K562 (cell line): ENCODE results near the gene NARF. TPM values are rescaled to one million over a fixed set of nuclear protein-coding genes. Genes with fewer than 3 reads are reported as not detected.
A peak's percentile ranks its signal among the peaks of the same experiment; 100 is the strongest.

Experiments
- ATAC-seq: fragments of 200-7000 bp; cut with Tn5 transposase; 3 replicates; pipeline ENCODE4 v1.9.1; 2020; ENCODE audit warnings: moderate library complexity
- BruUV-seq: library from RNA; stranded (reverse); fragments of 400-500 nt; replicated peaks from 2 replicates; lab custom pipeline; 2021; lab: Mats Ljungman, UMichigan
- CTCF ChIA-PET: fragments of 300-600 bp; formaldehyde crosslinking; extraction: SDS; loops from one replicate; lab custom pipeline; 2021; ENCODE audit warnings: low intra/inter-chr PET ratio; lab: Yijun Ruan, JAX
- POLR2A ChIA-PET: fragments of 300-600, 350-650 bp; sonication (Branson Sonifier 250); formaldehyde crosslinking; extraction: SDS; loops from one replicate; lab custom pipeline; 2021; ENCODE audit warnings: antibody characterized with exemption, inconsistent platforms; lab: Yijun Ruan, JAX
- DNase-seq, 4 experiments: peaks; one replicate each; pipeline versions ENCODE4 v3.0.0 to v3.0.0-alpha.2; 2011 to 2018; ENCODE audit warnings: low spot score in 3 of 4, mixed read lengths in 3 of 4; ENCODE audit errors: extremely low read depth in 1 of 4
- FAIRE-seq: peaks from 2 replicates; lab custom pipeline; 2011; peaks lifted over from hg19 to GRCh38; lab: Jason Lieb, UNC
- H2AFZ ChIP-seq: 2 replicates; pipeline ENCODE4 v1.6.0; 2011; ENCODE audit warnings: low read depth, low read length, control low read depth, inconsistent platforms
- H3K27ac ChIP-seq: fragments of 200-600 bp; 3 replicates; pipeline ENCODE4 v1.8.0; 2011; ENCODE audit warnings: low read depth, mild to moderate bottlenecking, control low read depth, inconsistent platforms, low read length, moderate library complexity, mixed read lengths; ENCODE audit errors: extremely low read depth
- H3K27me3 ChIP-seq, 2 experiments: fragments of 300-600 bp in 1 of 2; 2 replicates in 1 of 2; 3 replicates in 1 of 2; pipeline versions ENCODE4 v1.6.0 to v1.8.0; 2011; ENCODE audit warnings: inconsistent platforms in 2 of 2, low read length in 2 of 2, mild to moderate bottlenecking in 1 of 2, mixed read lengths in 1 of 2, moderate library complexity in 1 of 2; ENCODE audit not compliant: control insufficient read depth in 2 of 2, insufficient read depth in 2 of 2
- H3K36me3 ChIP-seq: fragments of 300-600 bp; 3 replicates; pipeline ENCODE4 v1.8.0; 2011; ENCODE audit warnings: mild to moderate bottlenecking, low read length, inconsistent platforms; ENCODE audit not compliant: control insufficient read depth, insufficient read depth
- H3K4me1 ChIP-seq, 2 experiments: fragments of 200-600 bp in 1 of 2; replicated peaks in 1 of 2; 2 replicates in 1 of 2; 3 replicates in 1 of 2; pipeline versions ENCODE4 v1.5.1 to v1.8.0; 2011; ENCODE audit warnings: inconsistent platforms in 2 of 2, low read length in 2 of 2, mild to moderate bottlenecking in 1 of 2, mixed read lengths in 1 of 2, moderate library complexity in 1 of 2; ENCODE audit not compliant: control insufficient read depth in 2 of 2, insufficient read depth in 2 of 2
- H3K4me2 ChIP-seq: 2 replicates; pipeline ENCODE4 v1.6.1; 2011; ENCODE audit warnings: low read length, control low read depth, inconsistent platforms, mixed read lengths; ENCODE audit not compliant: insufficient read depth
- H3K4me3 ChIP-seq: fragments of 200-600 bp; sonication (generic), shearing (Covaris generic); 2 replicates; pipeline ENCODE4 v1.5.1; 2016; ENCODE audit warnings: control low read depth, inconsistent platforms
- H3K79me2 ChIP-seq: fragments of 200-600 bp; 3 replicates; pipeline ENCODE4 v1.8.0; 2011; ENCODE audit warnings: low read length, inconsistent platforms; ENCODE audit not compliant: control insufficient read depth, insufficient read depth
- H3K9ac ChIP-seq, 2 experiments: 2 replicates each; pipeline versions ENCODE4 v1.6.0 to v1.6.1; 2011; ENCODE audit warnings: low read depth in 2 of 2, low read length in 2 of 2, control low read depth in 1 of 2, inconsistent platforms in 1 of 2, mild to moderate bottlenecking in 1 of 2, mixed read lengths in 1 of 2; ENCODE audit not compliant: insufficient read depth in 1 of 2
- H3K9me1 ChIP-seq: one replicate; pipeline ENCODE4 v1.6.0; 2011; ENCODE audit warnings: inconsistent platforms, mild to moderate bottlenecking, low read length, moderate library complexity; ENCODE audit not compliant: control insufficient read depth, insufficient read depth
- H3K9me3 ChIP-seq: replicated peaks from 2 replicates; pipeline ENCODE4 v1.5.1; 2011; ENCODE audit warnings: low read depth, low read length, inconsistent platforms; ENCODE audit not compliant: control insufficient read depth, insufficient read depth
- H4K20me1 ChIP-seq: replicated peaks from 2 replicates; pipeline ENCODE4 v1.6.1; 2011; ENCODE audit warnings: low read length, inconsistent platforms, mixed read lengths; ENCODE audit not compliant: control insufficient read depth, insufficient read depth
- ATF1 ChIP-seq, 2 experiments: fragments of 450-650 bp in 1 of 2; IDR thresholded peaks; 2 replicates each; pipeline ENCODE4 v1.6.1; 2016; ENCODE audit warnings: missing compliant biosample characterization in 1 of 2, missing genetic modification characterization in 1 of 2
- KDM5B ChIP-seq: fragments of 200-600 bp; sonication (generic); IDR thresholded peaks from 2 replicates; pipeline ENCODE4 v1.6.1; 2012; ENCODE audit warnings: low read depth, mild to moderate bottlenecking, moderate library complexity, low read length, control low read depth, inconsistent platforms; ENCODE audit not compliant: insufficient replicate concordance
- PHB ChIP-seq: fragments of 250-450 bp; sonication (Bioruptor Pico); IDR thresholded peaks from 2 replicates; pipeline ENCODE4 v1.5.0; 2021
- ZNF263 ChIP-seq: sonication (generic); formaldehyde crosslinking; IDR thresholded peaks from 2 replicates; pipeline ENCODE4 v1.8.0; 2022; ENCODE audit warnings: mild to moderate bottlenecking, missing genetic modification reagents, borderline replicate concordance
- WGBS: fragments of 100-300 bp; shearing (Covaris generic); methylation state at CpG from one replicate; pipeline ENCODE4 v1.1.6; 2016; ENCODE audit warnings: low coverage, mixed read lengths; ENCODE audit not compliant: insufficient coverage; ENCODE audit errors: missing lambda C conversion rate; 5-methylcytosine and 5-hydroxymethylcytosine counted together
- in situ Hi-C: fragments of 300-500 bp; cut with MboI; formaldehyde crosslinking; loops from 4 replicates; pipeline ENCODE4 v1.15.0; 2018; ENCODE audit warnings: inconsistent platforms, mixed read lengths
- intact Hi-C: fragments of 100-400 bp; cut with micrococcal nuclease; formaldehyde crosslinking; loops from 2 replicates; pipeline ENCODE4 v1.14.2; 2022
- polyA plus RNA-seq, 8 experiments: library from polyadenylated mRNA; depleted of rRNA in 4 of 8; stranded (reverse) in 5 of 8; unstranded in 3 of 8; fragments of >200 nt; fragmentation: Nextera tagmentation in 2 of 8; fragmentation: Illumina TruSeq in 1 of 8; extraction: Ambion mirVana in 2 of 8; extraction: Trizol in 1 of 8; gene quantifications; 2 replicates each; pipeline versions ENCODE4 v1.2.1 to v1.2.3, GENCODE V29; 2011 to 2014; ENCODE audit warnings: inconsistent platforms in 1 of 8, missing spikeins in 1 of 8
- total RNA-seq, 7 experiments: library from RNA; depleted of rRNA in 6 of 7; stranded (reverse); fragments of >200 nt in 6 of 7; fragmentation: Illumina TruSeq in 2 of 7; extraction: Trizol in 2 of 7; gene quantifications; 2 replicates each; pipeline versions ENCODE4 v1.2.1 to v1.2.3, GENCODE V29; 2011 to 2021; ENCODE audit warnings: low replicate concordance in 1 of 7
- TF ChIP-seq, protein P1 (sequence below): sonication (generic); formaldehyde crosslinking; IDR thresholded peaks from 2 replicates; pipeline ENCODE4 v1.8.0; 2022; ENCODE audit warnings: mild to moderate bottlenecking, missing genetic modification reagents

Gene NARF
- total and polyA plus RNA-seq, 9 of the 15 experiments (the other 6 are each of a cell fraction or from before 2014, with no cell fraction given): 60.4 to 423 (median 132) TPM

DNA sequence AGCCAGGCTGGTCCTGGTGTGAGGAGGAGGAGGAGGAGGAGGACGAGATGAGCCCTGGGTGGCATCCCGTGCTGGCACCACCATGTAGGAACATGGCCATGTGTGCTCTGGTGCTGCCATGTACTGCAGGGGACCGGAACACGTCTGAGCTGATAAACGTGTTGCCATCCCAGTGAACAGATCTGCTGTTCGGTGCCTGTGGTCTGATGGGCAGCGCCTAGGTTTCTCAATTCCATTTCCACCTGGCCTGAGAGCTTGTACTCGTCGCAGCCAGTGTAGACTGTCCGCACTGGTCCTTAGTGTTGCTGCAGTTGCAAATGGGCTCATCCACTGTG, 32.6 kb downstream of the NARF start:
- in situ Hi-C loops (no loop called here), intact Hi-C loops (loop anchor here (5.0 to 10.0 kb wide), 3 partner anchors 34 to 136 kb away; partner anchors contain the start of genes NARF and TEX19)
- TF ChIP-seq, protein P1, sequence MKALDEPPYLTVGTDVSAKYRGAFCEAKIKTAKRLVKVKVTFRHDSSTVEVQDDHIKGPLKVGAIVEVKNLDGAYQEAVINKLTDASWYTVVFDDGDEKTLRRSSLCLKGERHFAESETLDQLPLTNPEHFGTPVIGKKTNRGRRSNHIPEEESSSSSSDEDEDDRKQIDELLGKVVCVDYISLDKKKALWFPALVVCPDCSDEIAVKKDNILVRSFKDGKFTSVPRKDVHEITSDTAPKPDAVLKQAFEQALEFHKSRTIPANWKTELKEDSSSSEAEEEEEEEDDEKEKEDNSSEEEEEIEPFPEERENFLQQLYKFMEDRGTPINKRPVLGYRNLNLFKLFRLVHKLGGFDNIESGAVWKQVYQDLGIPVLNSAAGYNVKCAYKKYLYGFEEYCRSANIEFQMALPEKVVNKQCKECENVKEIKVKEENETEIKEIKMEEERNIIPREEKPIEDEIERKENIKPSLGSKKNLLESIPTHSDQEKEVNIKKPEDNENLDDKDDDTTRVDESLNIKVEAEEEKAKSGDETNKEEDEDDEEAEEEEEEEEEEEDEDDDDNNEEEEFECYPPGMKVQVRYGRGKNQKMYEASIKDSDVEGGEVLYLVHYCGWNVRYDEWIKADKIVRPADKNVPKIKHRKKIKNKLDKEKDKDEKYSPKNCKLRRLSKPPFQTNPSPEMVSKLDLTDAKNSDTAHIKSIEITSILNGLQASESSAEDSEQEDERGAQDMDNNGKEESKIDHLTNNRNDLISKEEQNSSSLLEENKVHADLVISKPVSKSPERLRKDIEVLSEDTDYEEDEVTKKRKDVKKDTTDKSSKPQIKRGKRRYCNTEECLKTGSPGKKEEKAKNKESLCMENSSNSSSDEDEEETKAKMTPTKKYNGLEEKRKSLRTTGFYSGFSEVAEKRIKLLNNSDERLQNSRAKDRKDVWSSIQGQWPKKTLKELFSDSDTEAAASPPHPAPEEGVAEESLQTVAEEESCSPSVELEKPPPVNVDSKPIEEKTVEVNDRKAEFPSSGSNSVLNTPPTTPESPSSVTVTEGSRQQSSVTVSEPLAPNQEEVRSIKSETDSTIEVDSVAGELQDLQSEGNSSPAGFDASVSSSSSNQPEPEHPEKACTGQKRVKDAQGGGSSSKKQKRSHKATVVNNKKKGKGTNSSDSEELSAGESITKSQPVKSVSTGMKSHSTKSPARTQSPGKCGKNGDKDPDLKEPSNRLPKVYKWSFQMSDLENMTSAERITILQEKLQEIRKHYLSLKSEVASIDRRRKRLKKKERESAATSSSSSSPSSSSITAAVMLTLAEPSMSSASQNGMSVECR (CRISPR knock-in tag): no peak
- no peak for TF ChIP-seq PHB (CRISPR knock-in tag)
- TF ChIP-seq ATF1 (CRISPR knock-in tag; IDR thresholded peaks at IDR 0.05): no peak
- TF ChIP-seq ATF1 (tag; IDR thresholded peaks at IDR 0.05): no peak
- TF ChIP-seq KDM5B: no peak
- TF ChIP-seq ZNF263: no peak
- Histone ChIP-seq H3K4me2 (no peak overlapping the region), H3K27me3 (no peaks in the 10 kb centered on the region), H3K27ac (no peak overlapping the region), H3K4me3 (no peak overlapping the region), H2AFZ (no peak overlapping the region), H3K4me1 (peaks cover 2 to 40% of the 10 kb centered on the region in 2 experiments; a peak in 3 of 5 replicates), H3K79me2 (no peaks in the 10 kb centered on the region), H3K9me3 (no peaks in the 10 kb centered on the region), H4K20me1 (0 out of 2 replicates have a peak, but pooled peaks cover 6% of the 10 kb centered on the region), H3K9ac (peak overlapping the region in 1 of 2 experiments; percentile 67; a peak in 2 of 4 replicates), H3K9me1 (peaks cover 6% of the 10 kb centered on the region), H3K36me3 (peaks cover 29% of the 10 kb centered on the region)
- no TSS peak for BruUV-seq
- WGBS: 76% methylated on average over 6 of the region's 10 CpGs
- FAIRE-seq: no peak
- no peak for DNase-seq
- ATAC-seq: no peak
- ChIA-PET POLR2A (interaction anchor here (1.1 to 1.4 kb wide), 2 partner anchors 12 to 16 kb away, joined by 3 to 5 read pairs; no protein-coding TSS in a partner anchor), CTCF (interaction anchor here (1.0 kb wide), 1 partner anchor 60 kb away, joined by 3 read pairs; no protein-coding TSS in a partner anchor)
